HG02642 (cell line): ENCODE data around the gene TRHDE.

ENCODE experiments used
- ATAC-seq: cut with Tn5 transposase; IDR thresholded peaks from one replicate; pipeline ENCODE4 v1.9.1; 2021; ENCODE audit warnings: mild to moderate bottlenecking; ENCODE audit not compliant: unreplicated experiment, poor library complexity

Gene TRHDE

GRCh38 chr12:72313806-72314205 lies 41.6 kb downstream of the TRHDE start:
- ATAC-seq: no peak

DNA sequence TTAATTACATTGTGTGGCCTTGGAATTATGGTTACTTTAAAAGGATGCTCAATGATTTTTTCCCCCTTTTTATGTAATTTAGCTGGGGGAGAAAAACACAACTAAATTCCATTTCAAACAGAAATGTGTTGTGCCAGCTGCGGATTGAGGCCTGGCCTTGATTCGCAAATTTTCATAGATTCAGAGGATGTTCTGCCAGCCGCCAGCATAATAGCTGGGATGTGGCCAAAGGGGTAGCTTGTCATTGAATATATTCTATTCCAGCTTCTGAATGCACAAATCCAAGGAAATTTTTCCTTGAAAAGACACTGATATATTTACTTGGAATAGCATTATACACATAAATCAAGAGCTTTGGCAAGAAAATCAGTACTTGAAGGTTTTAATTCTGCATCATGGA lies 43.7 kb downstream of the TRHDE start:
- no peak for ATAC-seq

DNA sequence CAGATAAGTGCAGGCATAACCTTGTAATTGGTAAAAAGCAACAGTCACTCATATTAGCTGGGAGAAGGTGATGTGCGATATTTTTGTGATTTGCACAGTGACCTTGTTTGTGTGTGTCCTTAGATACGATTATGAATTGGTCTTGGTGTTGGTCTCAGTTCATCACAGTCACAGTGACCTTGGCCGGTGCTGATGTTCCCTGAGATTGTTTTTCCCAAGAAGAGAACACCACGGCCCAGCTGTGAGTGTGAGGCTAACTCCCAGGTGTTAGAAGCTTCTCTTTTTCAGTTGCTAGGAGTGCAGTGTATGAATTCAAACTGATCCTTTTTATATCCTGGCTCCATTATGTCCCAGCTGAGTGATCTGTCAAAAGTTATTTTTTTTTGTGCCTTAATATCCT lies 46.2 kb downstream of the TRHDE start:
- ATAC-seq: no peak

GRCh38 chr12:72323881-72324280 lies 51.7 kb downstream of the TRHDE start:
- no peak for ATAC-seq

GRCh38 chr12:72330301-72330700 lies 58.1 kb downstream of the TRHDE start:
- no peak for ATAC-seq

GRCh38 chr12:72330784-72331183 lies 58.6 kb downstream of the TRHDE start:
- no peak for ATAC-seq

DNA sequence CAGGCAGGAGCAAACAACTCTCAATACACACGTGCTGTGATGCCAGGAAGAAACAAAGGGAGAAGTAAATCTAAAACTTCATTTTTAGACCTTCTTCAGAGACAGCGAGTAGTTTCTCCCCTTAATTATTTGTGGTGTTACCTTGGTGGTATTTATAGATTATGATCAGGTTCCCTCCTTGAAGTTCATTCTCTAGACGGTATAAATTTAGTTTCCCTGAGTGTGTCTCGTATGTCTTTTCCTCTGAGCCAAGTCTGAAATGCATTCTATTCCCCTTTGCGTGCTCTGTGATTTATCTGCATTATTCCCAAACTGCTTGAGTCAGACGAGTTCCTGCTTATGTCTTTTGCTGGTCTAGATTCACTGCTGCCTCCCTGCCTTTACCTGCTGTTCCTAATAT lies 65.2 kb downstream of the TRHDE start:
- no peak for ATAC-seq

DNA sequence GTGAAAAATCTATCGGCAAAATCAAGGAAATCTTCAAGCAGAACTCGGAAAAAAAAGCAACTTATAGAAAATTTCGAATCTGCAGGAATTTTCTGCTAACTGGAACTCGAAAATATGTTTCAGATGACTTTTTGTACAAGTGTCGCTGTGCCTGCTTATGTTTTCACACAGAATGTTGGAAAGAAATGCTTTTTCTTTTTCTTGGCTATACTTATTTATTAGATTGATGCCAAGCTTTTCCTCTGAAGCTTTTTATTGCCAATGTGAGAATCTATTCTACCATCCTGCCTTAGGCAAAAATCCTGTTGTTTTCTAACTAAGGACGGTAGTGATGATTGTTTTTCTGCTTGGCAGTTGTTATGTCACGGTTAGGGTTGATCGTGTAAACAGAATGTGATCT lies 65.8 kb downstream of the TRHDE start:
- no peak for ATAC-seq

GRCh38 chr12:72338437-72338836 lies 66.3 kb downstream of the TRHDE start:
- ATAC-seq: no peak

DNA sequence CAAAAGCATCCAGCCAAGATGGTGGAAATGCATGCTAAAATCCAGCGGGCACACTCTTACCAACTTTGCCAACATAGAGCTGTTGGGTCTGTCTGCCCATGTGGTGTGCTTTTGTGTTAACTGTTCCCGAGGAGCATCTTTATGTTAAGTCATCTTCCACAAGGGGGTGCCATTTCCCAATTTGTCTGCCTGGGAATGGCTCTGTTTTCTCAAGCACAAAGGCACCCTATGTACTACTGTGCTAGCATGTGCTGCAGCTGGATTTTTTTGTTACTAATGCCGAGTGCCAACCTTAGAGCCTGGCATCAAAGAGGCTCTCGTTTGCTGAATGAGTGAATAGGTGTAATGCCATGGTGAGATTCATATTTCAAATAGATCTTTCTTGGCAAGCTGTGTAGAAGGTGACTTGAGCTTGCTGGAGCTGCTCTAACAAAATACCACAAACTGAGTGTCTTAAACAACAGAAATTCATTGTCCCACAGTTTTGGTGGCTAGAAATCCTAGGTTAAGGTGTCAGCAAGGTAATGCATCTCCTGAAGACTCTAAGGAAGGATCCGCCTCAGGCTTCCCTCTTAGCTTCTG lies 74.3 kb downstream of the TRHDE start:
- ATAC-seq: peak; percentile 96

DNA sequence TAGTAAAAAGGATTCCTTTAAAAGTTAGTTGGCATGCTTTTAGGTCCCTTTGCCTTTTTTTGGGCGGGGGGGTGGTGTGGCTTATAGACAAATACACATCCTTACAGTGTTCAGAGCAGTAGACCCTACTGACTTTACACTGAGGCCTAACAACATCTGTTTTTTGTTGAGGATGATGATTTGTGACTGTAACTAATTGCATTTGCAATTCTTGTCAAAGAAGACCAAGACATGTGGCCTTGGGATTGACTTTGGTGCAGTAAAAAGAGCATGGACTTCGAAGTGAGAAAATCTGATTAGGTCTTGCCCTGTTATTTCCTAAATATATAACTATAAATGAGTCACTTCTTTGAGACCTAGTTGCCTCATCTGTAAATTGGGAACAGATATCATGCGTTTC lies 77.3 kb downstream of the TRHDE start:
- no peak for ATAC-seq

- ATAC-seq: no peak
Measured at GRCh38 chr12:72359416-72359815, 87.2 kb downstream of the TRHDE start.

- ATAC-seq: no peak
Measured at GRCh38 chr12:72365151-72365550, 93.0 kb downstream of the TRHDE start.

GRCh38 chr12:72366255-72366654 lies 94.1 kb downstream of the TRHDE start:
- ATAC-seq: no peak

GRCh38 chr12:72368298-72368697 lies 96.1 kb downstream of the TRHDE start:
- no peak for ATAC-seq

- no peak for ATAC-seq
Measured at GRCh38 chr12:72368719-72369422, 96.7 kb downstream of the TRHDE start.

- no peak for ATAC-seq
Measured at GRCh38 chr12:72369423-72369959, 97.3 kb downstream of the TRHDE start.

DNA sequence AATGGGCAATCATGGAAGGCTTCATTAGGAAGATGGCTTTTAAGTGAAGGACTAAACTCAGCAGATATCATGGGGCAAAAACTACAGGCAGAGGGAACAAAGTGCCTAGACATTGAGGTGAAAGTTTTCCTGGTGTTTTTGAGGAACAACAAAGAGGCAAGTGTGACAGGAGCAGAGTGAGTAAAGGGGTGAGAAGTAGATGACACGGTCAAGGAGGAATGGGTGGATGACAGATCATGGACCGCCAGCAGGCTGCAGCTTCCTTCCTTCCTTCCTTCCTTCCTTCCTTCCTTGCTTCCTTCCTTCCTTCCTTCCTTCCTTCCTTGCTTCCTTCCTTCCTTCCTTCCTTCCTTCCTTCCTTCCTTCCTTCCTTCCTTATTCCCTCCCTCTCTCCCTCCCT lies 108.3 kb downstream of the TRHDE start:
- ATAC-seq: no peak

DNA sequence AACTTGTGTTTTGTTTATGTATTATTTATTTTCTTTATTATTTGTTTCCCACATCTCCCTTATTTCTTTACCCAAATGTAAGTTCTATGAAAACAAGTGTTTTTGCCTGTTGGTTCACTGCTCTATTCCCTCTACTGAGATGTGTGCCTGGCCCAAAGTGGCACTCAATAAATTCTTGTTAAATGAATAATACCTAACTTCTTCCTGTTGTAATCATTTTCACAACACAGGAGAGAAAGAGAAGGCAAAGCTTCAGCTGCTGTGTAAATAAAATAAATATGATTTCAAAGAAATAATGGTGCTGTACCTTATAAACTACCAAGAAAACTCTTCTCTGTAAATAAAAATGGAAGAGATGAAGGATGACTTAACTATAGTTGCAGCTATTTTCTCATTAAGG lies 116.2 kb downstream of the TRHDE start:
- ATAC-seq: no peak

DNA sequence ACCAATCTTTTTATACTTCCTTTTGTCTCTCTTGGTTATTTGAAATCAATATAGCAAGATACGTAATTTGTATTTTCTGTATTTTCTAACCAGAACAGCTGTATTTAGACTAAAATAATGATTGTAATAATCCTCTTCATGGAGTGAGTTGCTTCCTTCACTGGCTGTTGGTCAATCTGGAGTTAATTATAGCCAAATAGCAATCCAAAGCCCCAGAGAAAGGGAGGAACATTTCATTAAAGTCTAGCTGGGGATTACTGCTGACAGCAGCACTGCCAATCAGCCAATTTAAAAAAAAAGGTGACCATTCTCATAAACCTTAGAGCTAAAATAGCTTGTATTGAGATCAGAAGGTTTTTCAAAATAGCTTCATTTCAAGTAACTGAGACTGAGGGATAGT lies 118.0 kb downstream of the TRHDE start:
- no peak for ATAC-seq

GRCh38 chr12:72406111-72406510 lies 133.9 kb downstream of the TRHDE start:
- no peak for ATAC-seq

GRCh38 chr12:72432037-72432604 lies 160.0 kb downstream of the TRHDE start:
- ATAC-seq: no peak
